ENCODE results near the gene IFT81.
A peak's percentile ranks its signal among the peaks of the same experiment; 100 is the strongest.

The IFT81 gene

DNA sequence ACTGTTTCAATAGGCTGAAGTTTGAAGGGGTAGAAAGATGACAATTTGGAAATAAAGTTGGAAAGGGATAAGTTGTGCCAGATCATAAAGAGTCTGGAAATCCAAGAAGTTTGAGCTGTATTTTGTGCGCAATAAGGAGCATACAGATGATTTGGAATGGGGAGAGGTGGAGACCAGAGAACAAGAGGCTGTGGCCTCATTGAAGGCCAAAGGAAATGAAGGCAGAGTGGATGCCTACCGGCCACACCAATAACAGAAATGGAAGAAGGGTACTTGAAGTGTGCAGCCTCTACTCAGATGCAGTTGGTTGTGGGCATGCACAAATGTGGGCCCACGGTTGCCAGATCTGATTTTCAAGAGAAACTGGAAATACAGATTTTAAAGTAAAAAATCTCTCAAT lies 2.4 kb downstream of the IFT81 start:
- ATAC-seq (ENCODE audit: insufficient read depth, low read depth) (no peak), DNase-seq (no peak)
- no peak overlapping the region for H3K27ac ChIP-seq (ENCODE audit: low read length)
- H3K4me3 ChIP-seq (ENCODE audit: low read depth in 1 of 2, low read length in 2 of 2) = no peak overlapping the region
- no peaks in the 10 kb centered on the region for H4K20me1 ChIP-seq (ENCODE audit: insufficient read depth, low read length)
- no peak overlapping the region for H2AFZ ChIP-seq (ENCODE audit: low read depth, low read length)
- H3K9ac ChIP-seq (ENCODE audit: low read depth, low read length) = no peak overlapping the region
- TF ChIP-seq CTCF (IDR thresholded peaks at IDR 0.05; ENCODE audit: borderline replicate concordance, extremely low read depth, low read length, poor library complexity, severe bottlenecking) (no peak), EZH2 (IDR thresholded peaks at IDR 0.05; ENCODE audit: borderline replicate concordance, low read depth, low read length, severe bottlenecking) (no peak)
- H3K9me3 ChIP-seq (ENCODE audit: insufficient read depth, low read length, severe bottlenecking) = no peaks in the 10 kb centered on the region
- H3K27me3 ChIP-seq (ENCODE audit: insufficient read depth, low read length, poor library complexity) = no peaks in the 10 kb centered on the region
- peaks cover 14% of the 10 kb centered on the region for H3K4me1 ChIP-seq (ENCODE audit: insufficient read depth, low read length)
- H3K36me3 ChIP-seq (ENCODE audit: insufficient read depth, low read length) = peaks cover 3% of the 10 kb centered on the region; the same call in 1 of the 2 replicates
- no peak overlapping the region for H3K4me2 ChIP-seq (ENCODE audit: insufficient read depth, low read length)
- H3K79me2 ChIP-seq (ENCODE audit: insufficient read depth, low read length) = no peaks in the 10 kb centered on the region; the same call in 1 of the 2 replicates

DNA sequence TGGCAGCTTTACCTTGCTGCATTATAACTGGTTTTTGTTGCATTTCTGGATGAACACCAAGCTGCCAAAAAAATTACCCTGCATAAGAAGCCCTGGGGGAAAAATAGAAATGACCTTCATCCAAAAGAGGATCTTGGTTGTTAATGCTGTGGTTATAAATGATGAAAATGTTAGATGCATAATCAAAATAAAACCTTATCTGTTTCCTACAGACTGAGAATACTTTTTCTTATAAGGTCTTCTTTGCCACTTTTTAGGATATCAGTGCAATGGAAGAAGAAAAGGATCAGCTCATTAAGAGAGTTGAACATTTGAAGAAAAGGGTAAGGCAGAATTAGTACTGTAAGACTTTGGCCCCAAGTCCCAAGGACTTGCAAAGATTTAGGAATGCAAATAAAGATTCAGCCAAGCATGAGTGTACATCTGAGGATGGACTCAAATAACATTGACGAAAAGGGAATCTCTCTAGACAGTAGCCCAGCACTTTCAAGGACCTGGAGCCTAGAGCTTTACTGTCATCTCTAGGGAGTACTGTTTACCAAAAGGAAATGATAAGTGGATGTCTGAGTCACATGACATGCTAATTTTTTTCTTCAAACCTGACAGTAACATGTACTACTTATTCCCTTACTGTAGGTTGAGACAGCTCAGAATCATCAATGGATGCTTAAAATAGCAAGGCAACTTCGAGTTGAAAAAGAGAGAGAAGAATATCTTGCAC lies 10.7 kb downstream of the IFT81 start:
- no peak for DNase-seq
- H2AFZ ChIP-seq (ENCODE audit: low read depth, low read length) = no peak overlapping the region
- no peaks in the 10 kb centered on the region for H3K79me2 ChIP-seq (ENCODE audit: insufficient read depth, low read length)
- TF ChIP-seq EZH2 (IDR thresholded peaks at IDR 0.05; ENCODE audit: borderline replicate concordance, low read depth, low read length, severe bottlenecking) (no peak), CTCF (IDR thresholded peaks at IDR 0.05; ENCODE audit: borderline replicate concordance, extremely low read depth, low read length, poor library complexity, severe bottlenecking) (no peak)
- H3K27ac ChIP-seq (ENCODE audit: low read length) = no peak overlapping the region
- H3K27me3 ChIP-seq (ENCODE audit: insufficient read depth, low read length, poor library complexity) = no peaks in the 10 kb centered on the region
- no peak overlapping the region for H3K4me2 ChIP-seq (ENCODE audit: insufficient read depth, low read length)
- 0 out of 3 replicates have a peak, but pooled peaks have one; percentile 42 for ATAC-seq (ENCODE audit: insufficient read depth, low read depth)
- H4K20me1 ChIP-seq (ENCODE audit: insufficient read depth, low read length) = no peaks in the 10 kb centered on the region
- peaks cover 3% of the 10 kb centered on the region; the same call in 1 of the 2 replicates for H3K36me3 ChIP-seq (ENCODE audit: insufficient read depth, low read length)
- H3K9me3 ChIP-seq (ENCODE audit: insufficient read depth, low read length, severe bottlenecking) = no peaks in the 10 kb centered on the region
- no peaks in the 10 kb centered on the region for H3K4me1 ChIP-seq (ENCODE audit: insufficient read depth, low read length)
- no peak overlapping the region for H3K4me3 ChIP-seq (ENCODE audit: low read depth in 1 of 2, low read length in 2 of 2)
- H3K9ac ChIP-seq (ENCODE audit: low read depth, low read length) = no peak overlapping the region

- peaks cover 3% of the 10 kb centered on the region; the same call in 1 of the 2 replicates for H3K36me3 ChIP-seq (ENCODE audit: insufficient read depth, low read length)
Measured at GRCh38 chr12:110135806-110136205, 11.6 kb downstream of the IFT81 start.

More at GRCh38 chr12:110135806-110136205, 11.6 kb downstream of the IFT81 start:
- H3K27ac ChIP-seq (ENCODE audit: low read length) = no peak overlapping the region
- TF ChIP-seq EZH2 (IDR thresholded peaks at IDR 0.05; ENCODE audit: borderline replicate concordance, low read depth, low read length, severe bottlenecking) (no peak), CTCF (IDR thresholded peaks at IDR 0.05; ENCODE audit: borderline replicate concordance, extremely low read depth, low read length, poor library complexity, severe bottlenecking) (no peak)
- H3K4me1 ChIP-seq (ENCODE audit: insufficient read depth, low read length) = no peaks in the 10 kb centered on the region
- H3K9me3 ChIP-seq (ENCODE audit: insufficient read depth, low read length, severe bottlenecking) = no peaks in the 10 kb centered on the region
- H3K27me3 ChIP-seq (ENCODE audit: insufficient read depth, low read length, poor library complexity) = no peaks in the 10 kb centered on the region
- DNase-seq (no peak), ATAC-seq (ENCODE audit: insufficient read depth, low read depth) (no peak)
- no peak overlapping the region for H2AFZ ChIP-seq (ENCODE audit: low read depth, low read length)
- no peak overlapping the region for H3K4me2 ChIP-seq (ENCODE audit: insufficient read depth, low read length)
- H4K20me1 ChIP-seq (ENCODE audit: insufficient read depth, low read length) = no peaks in the 10 kb centered on the region
- H3K4me3 ChIP-seq (ENCODE audit: low read depth in 1 of 2, low read length in 2 of 2) = no peak overlapping the region
- H3K9ac ChIP-seq (ENCODE audit: low read depth, low read length) = no peak overlapping the region
- H3K79me2 ChIP-seq (ENCODE audit: insufficient read depth, low read length) = no peaks in the 10 kb centered on the region

All from DND-41 (cell line).